IMR-90 (cell line): ENCODE measurements around the gene PCDHA5.

Experiments
- BHLHE40 ChIP-seq: fragments of 150-350 bp; IDR thresholded peaks from 2 replicates; pipeline ENCODE4 v1.6.1; 2016; ENCODE audit warnings: mild to moderate bottlenecking, low read depth, low read length
- FOS ChIP-seq: fragments of 150-350 bp; IDR thresholded peaks from 2 replicates; pipeline ENCODE4 v1.6.1; 2016; ENCODE audit warnings: low read depth, low read length
- POLR2A ChIP-seq: IDR thresholded peaks from 2 replicates; pipeline ENCODE4 v1.6.1; 2012; ENCODE audit warnings: mild to moderate bottlenecking, low read depth, low read length
- RAD21 ChIP-seq: IDR thresholded peaks from 2 replicates; pipeline ENCODE4 v1.6.1; 2012; ENCODE audit warnings: low read length, improper control_type of control experiment
- RFX5 ChIP-seq: IDR thresholded peaks from 2 replicates; pipeline ENCODE4 v1.8.0; 2012; ENCODE audit warnings: low read depth, mild to moderate bottlenecking, low read length, moderate library complexity
- TF ChIP-seq, protein P1 (sequence below): conservative IDR thresholded peaks from 2 replicates; pipeline ENCODE4 v1.5.1; 2012; ENCODE audit warnings: mild to moderate bottlenecking, low read depth, low read length, improper control_type of control experiment
- TF ChIP-seq, protein P2 (sequence below): fragments of 150-350 bp; IDR thresholded peaks from 2 replicates; pipeline ENCODE4 v1.6.1; 2016; ENCODE audit warnings: low read depth, mild to moderate bottlenecking, low read length, moderate library complexity, borderline replicate concordance

DNA sequence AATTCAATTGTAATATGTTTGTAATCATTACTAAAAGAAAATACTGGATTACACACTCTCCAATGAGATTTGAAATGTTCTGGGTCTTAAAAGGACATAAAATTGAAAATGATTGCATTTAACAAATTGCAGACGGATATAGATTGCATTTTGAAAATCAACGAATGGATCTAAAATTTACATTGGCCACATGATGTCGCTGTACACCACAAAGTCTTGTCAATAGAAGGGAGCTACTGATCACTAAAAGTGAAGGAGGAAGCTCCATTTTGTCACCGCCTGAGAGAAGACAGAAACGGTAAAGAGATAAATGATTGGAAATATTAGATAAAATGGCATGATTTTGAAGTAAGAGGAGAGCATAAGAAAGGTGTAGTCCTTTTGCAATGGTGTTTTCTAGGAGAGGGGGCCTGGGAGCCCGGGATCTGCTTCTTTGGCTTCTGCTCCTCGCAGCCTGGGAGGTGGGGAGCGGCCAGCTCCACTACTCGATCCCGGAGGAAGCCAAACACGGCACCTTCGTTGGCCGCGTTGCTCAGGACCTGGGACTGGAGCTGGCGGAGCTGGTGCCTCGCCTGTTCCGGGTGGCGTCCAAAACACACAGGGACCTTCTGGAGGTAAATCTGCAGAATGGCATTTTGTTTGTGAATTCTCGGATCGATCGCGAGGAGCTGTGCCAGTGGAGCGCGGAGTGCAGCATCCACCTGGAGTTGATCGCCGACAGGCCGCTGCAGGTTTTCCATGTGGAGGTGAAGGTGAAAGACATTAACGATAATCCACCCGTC lies 35.3 kb upstream of the PCDHA5 start, which contains the start of gene PCDHA1:
- TF ChIP-seq, protein P1, sequence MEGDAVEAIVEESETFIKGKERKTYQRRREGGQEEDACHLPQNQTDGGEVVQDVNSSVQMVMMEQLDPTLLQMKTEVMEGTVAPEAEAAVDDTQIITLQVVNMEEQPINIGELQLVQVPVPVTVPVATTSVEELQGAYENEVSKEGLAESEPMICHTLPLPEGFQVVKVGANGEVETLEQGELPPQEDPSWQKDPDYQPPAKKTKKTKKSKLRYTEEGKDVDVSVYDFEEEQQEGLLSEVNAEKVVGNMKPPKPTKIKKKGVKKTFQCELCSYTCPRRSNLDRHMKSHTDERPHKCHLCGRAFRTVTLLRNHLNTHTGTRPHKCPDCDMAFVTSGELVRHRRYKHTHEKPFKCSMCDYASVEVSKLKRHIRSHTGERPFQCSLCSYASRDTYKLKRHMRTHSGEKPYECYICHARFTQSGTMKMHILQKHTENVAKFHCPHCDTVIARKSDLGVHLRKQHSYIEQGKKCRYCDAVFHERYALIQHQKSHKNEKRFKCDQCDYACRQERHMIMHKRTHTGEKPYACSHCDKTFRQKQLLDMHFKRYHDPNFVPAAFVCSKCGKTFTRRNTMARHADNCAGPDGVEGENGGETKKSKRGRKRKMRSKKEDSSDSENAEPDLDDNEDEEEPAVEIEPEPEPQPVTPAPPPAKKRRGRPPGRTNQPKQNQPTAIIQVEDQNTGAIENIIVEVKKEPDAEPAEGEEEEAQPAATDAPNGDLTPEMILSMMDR, result no peak
- TF ChIP-seq POLR2A (no peak), RAD21 (no peak), RFX5 (no peak), BHLHE40 (no peak), FOS (no peak)
- TF ChIP-seq, protein P2, sequence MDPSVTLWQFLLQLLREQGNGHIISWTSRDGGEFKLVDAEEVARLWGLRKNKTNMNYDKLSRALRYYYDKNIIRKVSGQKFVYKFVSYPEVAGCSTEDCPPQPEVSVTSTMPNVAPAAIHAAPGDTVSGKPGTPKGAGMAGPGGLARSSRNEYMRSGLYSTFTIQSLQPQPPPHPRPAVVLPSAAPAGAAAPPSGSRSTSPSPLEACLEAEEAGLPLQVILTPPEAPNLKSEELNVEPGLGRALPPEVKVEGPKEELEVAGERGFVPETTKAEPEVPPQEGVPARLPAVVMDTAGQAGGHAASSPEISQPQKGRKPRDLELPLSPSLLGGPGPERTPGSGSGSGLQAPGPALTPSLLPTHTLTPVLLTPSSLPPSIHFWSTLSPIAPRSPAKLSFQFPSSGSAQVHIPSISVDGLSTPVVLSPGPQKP, result no peak
